ENCODE data around the gene INCA1. TPM values are rescaled to one million over a fixed set of nuclear protein-coding genes. Genes with fewer than 3 reads are reported as not detected.

Gene INCA1
- total RNA-seq, 1 experiment from 2014 or later = 1.3 TPM

DNA sequence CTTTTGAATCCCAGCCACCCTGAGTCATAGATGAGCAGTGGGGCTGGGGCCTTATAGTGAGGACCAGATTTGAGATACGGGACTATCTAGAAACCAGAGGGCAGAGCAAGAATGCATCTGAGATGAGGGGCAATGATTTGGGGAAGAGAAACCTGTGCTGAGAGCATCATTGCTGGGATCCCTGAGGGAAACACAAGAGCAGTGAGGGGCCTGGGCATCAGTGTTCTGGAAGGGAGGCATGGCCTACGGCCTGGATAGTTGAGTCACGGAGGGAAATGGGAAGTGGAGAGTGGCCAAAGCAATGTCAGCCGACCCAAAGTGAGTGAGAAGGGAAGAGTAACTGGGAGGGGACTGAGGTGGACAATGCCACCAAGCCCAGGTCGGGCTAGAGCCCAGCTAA lies 15.0 kb downstream of the INCA1 start:
- peaks cover 15 to 16% of the 10 kb centered on the region in 2 experiments for H3K4me1 Mint-ChIP-seq
- peaks cover 4% of the 10 kb centered on the region; the same call in 1 of the 2 replicates for H3K4me1 ChIP-seq (ENCODE audit: insufficient read depth, low read length)
- no peak overlapping the region for H4K8ac ChIP-seq (replicated peaks; ENCODE audit: insufficient read length, low read depth, low read length)
- H2AK5ac ChIP-seq (ENCODE audit: insufficient read length, low read length) = no peak overlapping the region
- peaks cover 7% of the 10 kb centered on the region for H3K23me2 ChIP-seq (ENCODE audit: insufficient read length, low read depth, low read length, poor library complexity, severe bottlenecking)
- H3K27ac Mint-ChIP-seq = peak overlapping the region in 1 of 3 experiments; percentile 32; a peak in 1 of 7 replicates
- no peaks in the 10 kb centered on the region for H3K79me1 ChIP-seq (ENCODE audit: insufficient read depth, low read depth, low read length, poor library complexity, severe bottlenecking)
- H4K5ac ChIP-seq (ENCODE audit: insufficient read length, low read depth, low read length) = no peak overlapping the region
- H2BK15ac ChIP-seq (ENCODE audit: low read depth, low read length) = no peak overlapping the region
- no peak overlapping the region for H3K14ac ChIP-seq (ENCODE audit: insufficient read depth, low read length)
- H3K27me3 Mint-ChIP-seq (ENCODE audit: low read depth) = peaks cover 71% of the 10 kb centered on the region
- no peak overlapping the region for H3K23ac ChIP-seq (ENCODE audit: insufficient read length, low read depth, low read length)
- H3K9ac ChIP-seq (ENCODE audit: extremely low read depth, insufficient read length, low read length) = no peak overlapping the region
- no peak overlapping the region for H3K56ac ChIP-seq (ENCODE audit: insufficient read length, low read depth, low read length)
- no peak overlapping the region for H3K4ac ChIP-seq (ENCODE audit: low read depth, low read length)
- no peaks in the 10 kb centered on the region for H3K9me3 Mint-ChIP-seq
- H4K91ac ChIP-seq (ENCODE audit: insufficient read length, low read depth, low read length) = no peak overlapping the region
- no peak overlapping the region for H2BK12ac ChIP-seq (ENCODE audit: insufficient read length, low read depth, low read length)
- H4K20me1 ChIP-seq (ENCODE audit: control insufficient read depth, insufficient read depth, insufficient read length) = no peaks in the 10 kb centered on the region
- no peak for DNase-seq
- peaks cover 12% of the 10 kb centered on the region; the same call in 1 of the 2 replicates for H3K27me3 ChIP-seq (ENCODE audit: insufficient read depth, low read length)
- no peaks in the 10 kb centered on the region for H3K9me3 ChIP-seq (ENCODE audit: control insufficient read depth, low read depth, low read length)
- TF ChIP-seq, protein P1, sequence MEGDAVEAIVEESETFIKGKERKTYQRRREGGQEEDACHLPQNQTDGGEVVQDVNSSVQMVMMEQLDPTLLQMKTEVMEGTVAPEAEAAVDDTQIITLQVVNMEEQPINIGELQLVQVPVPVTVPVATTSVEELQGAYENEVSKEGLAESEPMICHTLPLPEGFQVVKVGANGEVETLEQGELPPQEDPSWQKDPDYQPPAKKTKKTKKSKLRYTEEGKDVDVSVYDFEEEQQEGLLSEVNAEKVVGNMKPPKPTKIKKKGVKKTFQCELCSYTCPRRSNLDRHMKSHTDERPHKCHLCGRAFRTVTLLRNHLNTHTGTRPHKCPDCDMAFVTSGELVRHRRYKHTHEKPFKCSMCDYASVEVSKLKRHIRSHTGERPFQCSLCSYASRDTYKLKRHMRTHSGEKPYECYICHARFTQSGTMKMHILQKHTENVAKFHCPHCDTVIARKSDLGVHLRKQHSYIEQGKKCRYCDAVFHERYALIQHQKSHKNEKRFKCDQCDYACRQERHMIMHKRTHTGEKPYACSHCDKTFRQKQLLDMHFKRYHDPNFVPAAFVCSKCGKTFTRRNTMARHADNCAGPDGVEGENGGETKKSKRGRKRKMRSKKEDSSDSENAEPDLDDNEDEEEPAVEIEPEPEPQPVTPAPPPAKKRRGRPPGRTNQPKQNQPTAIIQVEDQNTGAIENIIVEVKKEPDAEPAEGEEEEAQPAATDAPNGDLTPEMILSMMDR (conservative IDR thresholded peaks at IDR 0.05) = no peak
- peaks cover 0 to 26% (median 4%) of the 10 kb centered on the region in 3 experiments; a peak in 3 of 7 replicates for H3K36me3 Mint-ChIP-seq (ENCODE audit: insufficient read depth in 1 of 3, low read depth in 3 of 3)
- H3K79me2 ChIP-seq (ENCODE audit: insufficient read depth, low read length) = no peaks in the 10 kb centered on the region
- no peak overlapping the region for H3T11ph ChIP-seq (ENCODE audit: low read length)
- H3K4me2 ChIP-seq (ENCODE audit: insufficient read depth, insufficient read length, low read length) = no peak overlapping the region
- no peak overlapping the region for H3K27ac ChIP-seq (ENCODE audit: insufficient read length, low read depth, low read length)
- no peak overlapping the region for H2BK20ac ChIP-seq (ENCODE audit: low read depth, low read length, poor library complexity, severe bottlenecking)
- no CpG with 5 or more reads among the region's 5 CpGs for WGBS (ENCODE audit: extremely low coverage, insufficient read length, low lambda C conversion rate)
- no peak overlapping the region for H2BK120ac ChIP-seq (ENCODE audit: low read depth, low read length, poor library complexity, severe bottlenecking)
- H3K4me3 Mint-ChIP-seq = no peak overlapping the region
- H2BK5ac ChIP-seq (ENCODE audit: insufficient read length, low read length) = no peak overlapping the region
- no peak overlapping the region for H3K18ac ChIP-seq (ENCODE audit: insufficient read length, low read depth, low read length)
- H2AFZ ChIP-seq (ENCODE audit: low read length) = no peak overlapping the region

Data from H9 (cell line).